NCI-H2171 (cell line): Measurements from ENCODE around the gene SDCCAG8.

ENCODE experiments used
- DNase-seq: peaks from one replicate; lab custom pipeline; 2025; lab: John Stamatoyannopoulos, UW

Gene SDCCAG8

GRCh38 chr1:243457363-243457982, 201.6 kb downstream of the SDCCAG8 start:
- DNase-seq: no peak

- DNase-seq: no peak
These were observed 203.2 kb downstream of the SDCCAG8 start for GRCh38 chr1:243459059-243459458.

GRCh38 chr1:243461700-243462099, 205.9 kb downstream of the SDCCAG8 start:
- no peak for DNase-seq

- DNase-seq: no peak
These were observed 207.3 kb downstream of the SDCCAG8 start for GRCh38 chr1:243462929-243463697.

- no peak for DNase-seq
These were observed 209.2 kb downstream of the SDCCAG8 start for GRCh38 chr1:243465081-243465480.

GRCh38 chr1:243465738-243466137, 209.9 kb downstream of the SDCCAG8 start:
- DNase-seq: no peak

GRCh38 chr1:243469497-243469896, 213.7 kb downstream of the SDCCAG8 start:
- no peak for DNase-seq

- peak; percentile 60 for DNase-seq
These were observed 214.7 kb downstream of the SDCCAG8 start for GRCh38 chr1:243470502-243470901.

- DNase-seq: peak; percentile 90
These were observed 215.3 kb downstream of the SDCCAG8 start for GRCh38 chr1:243471026-243471685.

- DNase-seq: no peak
These were observed 216.2 kb downstream of the SDCCAG8 start for GRCh38 chr1:243471754-243472745.

GRCh38 chr1:243473227-243474135, 217.6 kb downstream of the SDCCAG8 start:
- no peak for DNase-seq

GRCh38 chr1:243474136-243474881, 218.5 kb downstream of the SDCCAG8 start:
- no peak for DNase-seq

GRCh38 chr1:243474906-243475305, 219.1 kb downstream of the SDCCAG8 start:
- DNase-seq: no peak

- no peak for DNase-seq
These were observed 220.1 kb downstream of the SDCCAG8 start for GRCh38 chr1:243475966-243476365.

- DNase-seq: no peak
These were observed 222.0 kb downstream of the SDCCAG8 start for GRCh38 chr1:243477731-243478290.

- DNase-seq: no peak
These were observed 225.3 kb downstream of the SDCCAG8 start for GRCh38 chr1:243481101-243481500.

GRCh38 chr1:243482141-243483022, 226.5 kb downstream of the SDCCAG8 start:
- DNase-seq: peak; percentile 78

GRCh38 chr1:243483071-243483771, 227.4 kb downstream of the SDCCAG8 start:
- no peak for DNase-seq
